Measurements from ENCODE around the gene ARHGAP9.
"Not testable (repeated sequence)": the region's sequence is repeated elsewhere in the genome, so short reads cannot be mapped to it uniquely, and the experiment has no call there.

ARHGAP9 gene

GRCh38 chr12:57511161-57511560, 31.5 kb upstream of the ARHGAP9 start:
- Histone ChIP-seq H3K27me3 (ENCODE audit: insufficient read depth, low read depth, severe bottlenecking) (no peaks in the 10 kb centered on the region), H3K27ac (no peak overlapping the region)
- DNase-seq: no peak

DNA sequence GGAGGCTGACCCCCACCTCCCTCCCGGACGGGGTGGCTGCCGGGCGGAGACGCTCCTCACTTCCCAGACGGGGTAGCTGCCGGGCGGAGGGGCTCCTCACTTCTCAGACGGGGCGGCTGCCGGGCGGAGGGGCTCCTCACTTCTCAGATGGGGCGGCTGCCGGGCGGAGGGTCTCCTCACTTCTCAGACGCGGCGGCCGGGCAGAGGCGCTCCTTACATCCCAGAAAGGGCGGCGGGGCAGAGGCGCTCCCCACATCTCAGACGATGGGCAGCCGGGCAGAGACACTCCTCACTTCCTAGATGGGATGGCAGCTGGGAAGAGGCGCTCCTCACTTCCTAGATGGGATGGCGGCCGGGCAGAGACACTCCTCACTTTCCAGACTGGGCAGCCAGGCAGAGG, 28.1 kb upstream of the ARHGAP9 start:
- not testable (repeated sequence) for H3K4me3 ChIP-seq (ENCODE audit: low read depth, low read length); H3K9me3 ChIP-seq (ENCODE audit: severe bottlenecking); H3K27me3 ChIP-seq (ENCODE audit: insufficient read depth, low read depth, severe bottlenecking); DNase-seq; H3K27ac ChIP-seq
- H3K36me3 ChIP-seq: peaks cover 87% of the 10 kb centered on the region

More at GRCh38 chr12:57511161-57511560, 31.5 kb upstream of the ARHGAP9 start:
- Histone ChIP-seq H3K36me3 (peaks cover 84% of the 10 kb centered on the region), H3K9me3 (ENCODE audit: severe bottlenecking) (no peaks in the 10 kb centered on the region), H3K4me3 (ENCODE audit: low read depth, low read length) (no peak overlapping the region)
- TF ChIP-seq CTCF (IDR thresholded peaks at IDR 0.05; ENCODE audit: low read depth, low read length): no peak

DNA sequence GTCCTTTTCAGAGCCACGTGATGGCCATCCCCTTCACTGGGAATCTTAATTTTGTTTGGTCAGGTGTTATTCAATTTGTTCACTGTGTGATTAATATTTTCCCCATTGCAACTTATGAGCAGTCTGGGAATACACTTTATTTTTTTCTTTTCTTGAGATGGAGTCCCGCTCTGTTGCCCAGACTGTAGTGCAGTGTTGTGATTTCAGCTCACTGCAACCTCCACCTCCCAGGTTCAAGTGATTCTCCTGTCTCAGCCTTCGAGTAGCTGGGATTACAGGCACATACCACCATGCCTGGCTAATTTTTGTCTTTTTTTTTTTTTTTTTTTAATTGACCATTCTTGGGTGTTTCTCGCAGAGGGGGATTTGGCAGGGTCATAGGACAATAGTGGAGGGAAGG, 26.9 kb upstream of the ARHGAP9 start:
- peaks cover 87% of the 10 kb centered on the region for H3K36me3 ChIP-seq

DNA sequence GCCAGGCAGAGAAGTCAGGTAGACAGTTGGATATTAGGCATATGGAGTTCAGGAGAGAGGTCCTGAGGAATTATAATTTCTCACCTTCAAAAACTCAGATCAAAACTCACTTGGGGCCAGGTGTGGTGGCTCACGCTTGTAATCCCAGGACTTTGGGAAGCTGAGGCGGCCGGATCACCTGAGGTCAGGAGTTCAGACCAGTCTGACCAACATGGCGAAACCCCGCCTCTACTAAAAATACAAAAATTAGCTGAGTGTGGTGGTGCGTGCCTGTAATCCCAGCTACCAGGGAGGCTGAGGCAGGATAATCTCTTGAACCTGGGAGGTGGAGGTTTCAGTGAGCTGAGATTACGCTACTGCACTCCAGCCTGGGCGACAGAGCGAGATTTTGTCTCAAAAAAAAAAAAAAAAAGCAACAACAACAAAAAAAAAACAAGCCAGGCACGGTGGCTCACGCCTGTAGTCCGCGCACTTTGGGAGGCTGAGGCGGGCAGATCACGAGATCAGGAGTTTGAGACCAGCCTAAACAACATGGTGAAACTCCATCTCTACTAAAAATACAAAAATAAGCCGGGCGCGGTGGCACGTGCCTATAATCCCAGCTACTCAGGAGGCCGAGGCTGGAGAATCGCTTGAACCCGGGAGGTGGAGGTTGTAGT, 22.8 kb upstream of the ARHGAP9 start:
- peaks cover 90% of the 10 kb centered on the region for H3K36me3 ChIP-seq
- H3K27me3 ChIP-seq (ENCODE audit: insufficient read depth, low read depth, severe bottlenecking); H3K9me3 ChIP-seq (ENCODE audit: severe bottlenecking); H3K4me3 ChIP-seq (ENCODE audit: low read depth, low read length); H3K27ac ChIP-seq; DNase-seq: not testable (repeated sequence)

More for the DNA sequence above, 26.9 kb upstream of the ARHGAP9 start:
- H3K27me3 ChIP-seq (ENCODE audit: insufficient read depth, low read depth, severe bottlenecking); H3K27ac ChIP-seq; DNase-seq; H3K4me3 ChIP-seq (ENCODE audit: low read depth, low read length); H3K9me3 ChIP-seq (ENCODE audit: severe bottlenecking): not testable (repeated sequence)

GRCh38 chr12:57500213-57500612, 20.5 kb upstream of the ARHGAP9 start:
- Histone ChIP-seq H3K36me3 (peaks cover 94% of the 10 kb centered on the region), H3K4me3 (ENCODE audit: low read depth, low read length) (no peak overlapping the region), H3K27ac (no peak overlapping the region), H3K9me3 (ENCODE audit: severe bottlenecking) (no peaks in the 10 kb centered on the region), H3K27me3 (ENCODE audit: insufficient read depth, low read depth, severe bottlenecking) (no peaks in the 10 kb centered on the region)
- no peak for DNase-seq
- TF ChIP-seq CTCF (IDR thresholded peaks at IDR 0.05; ENCODE audit: low read depth, low read length): no peak

DNA sequence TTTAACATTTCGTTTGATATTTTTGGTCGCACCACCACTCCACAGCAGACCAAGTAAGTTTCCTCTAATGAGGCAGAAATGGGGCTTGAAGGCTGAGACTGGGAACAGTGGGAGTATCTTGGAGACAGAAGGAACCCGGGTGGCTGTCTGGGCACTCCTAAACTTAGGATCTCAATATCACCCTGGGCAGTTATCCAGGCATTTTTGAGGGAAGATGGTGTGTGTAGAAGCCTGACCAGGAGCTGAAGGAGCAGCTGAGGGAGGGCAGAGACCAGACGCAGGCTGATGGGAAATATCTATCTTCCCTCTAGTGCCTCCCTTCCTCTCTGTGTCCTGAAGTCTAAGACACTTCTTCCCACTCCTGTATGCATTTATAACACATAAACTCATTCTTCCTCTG, 18.9 kb upstream of the ARHGAP9 start:
- DNase-seq: no peak
- H3K27me3 ChIP-seq (ENCODE audit: insufficient read depth, low read depth, severe bottlenecking): no peaks in the 10 kb centered on the region
- H3K27ac ChIP-seq: no peak overlapping the region
- TF ChIP-seq CTCF (IDR thresholded peaks at IDR 0.05; ENCODE audit: low read depth, low read length): no peak
- no peak overlapping the region for H3K4me3 ChIP-seq (ENCODE audit: low read depth, low read length)
- H3K9me3 ChIP-seq (ENCODE audit: severe bottlenecking): no peaks in the 10 kb centered on the region
- H3K36me3 ChIP-seq: peaks cover 86% of the 10 kb centered on the region

DNA sequence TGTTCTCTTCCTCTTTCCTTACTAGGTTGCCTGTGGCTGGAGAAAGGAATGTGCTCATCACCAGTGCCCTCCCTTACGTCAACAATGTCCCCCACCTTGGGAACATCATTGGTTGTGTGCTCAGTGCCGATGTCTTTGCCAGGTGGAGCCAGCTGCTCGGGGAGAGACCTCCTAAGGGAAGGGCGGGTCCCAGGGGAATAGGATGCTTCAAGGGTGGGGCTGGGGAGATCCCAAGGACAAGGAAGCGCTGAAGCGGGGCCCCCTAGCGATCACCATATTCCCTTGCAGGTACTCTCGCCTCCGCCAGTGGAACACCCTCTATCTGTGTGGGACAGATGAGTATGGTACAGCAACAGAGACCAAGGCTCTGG, 18.5 kb upstream of the ARHGAP9 start:
- Histone ChIP-seq H3K36me3 (peaks cover 82% of the 10 kb centered on the region), H3K27ac (no peak overlapping the region), H3K4me3 (ENCODE audit: low read depth, low read length) (no peak overlapping the region), H3K9me3 (ENCODE audit: severe bottlenecking) (no peaks in the 10 kb centered on the region), H3K27me3 (ENCODE audit: insufficient read depth, low read depth, severe bottlenecking) (no peaks in the 10 kb centered on the region)
- no peak for DNase-seq
- TF ChIP-seq CTCF (IDR thresholded peaks at IDR 0.05; ENCODE audit: low read depth, low read length): no peak

Measured in WERI-Rb-1 (cell line).